Stimulated activated CD4-positive, alpha-beta T cell treated with anti-CD3 and anti-CD28 coated beads, Interleukin-12 subunit alpha, Interleukin-12 subunit beta, amount 100 ng/mL, for 48 hours (primary cell): Measurements from ENCODE around the gene SNX19.

Experiments used
- DNase-seq, 3 donors: peaks; one replicate each; pipeline ENCODE4 v3.0.0-alpha.2; 2020; ENCODE audit warnings: low read depth in 2 of 3, low spot score in 1 of 3

Gene SNX19

DNA sequence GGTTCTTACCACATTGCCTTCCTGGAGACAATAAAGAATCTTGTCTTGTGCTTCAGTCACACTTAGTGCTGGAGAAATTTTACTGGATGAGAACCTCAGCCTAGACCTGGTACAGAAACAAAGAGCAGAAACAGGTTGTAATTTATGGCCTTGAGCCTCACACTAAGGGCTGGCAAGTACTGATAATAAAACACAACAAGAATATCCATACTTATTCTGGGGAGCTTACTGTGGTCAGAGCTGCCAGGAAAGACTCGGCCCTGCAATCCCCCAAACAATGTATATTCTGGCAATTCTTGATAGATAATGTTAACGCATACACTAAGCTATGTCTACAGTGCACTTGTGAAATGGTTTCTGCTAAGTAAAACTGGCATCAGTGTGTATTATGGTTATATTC, 9.7 kb downstream of the SNX19 start:
- no peak for DNase-seq

DNA sequence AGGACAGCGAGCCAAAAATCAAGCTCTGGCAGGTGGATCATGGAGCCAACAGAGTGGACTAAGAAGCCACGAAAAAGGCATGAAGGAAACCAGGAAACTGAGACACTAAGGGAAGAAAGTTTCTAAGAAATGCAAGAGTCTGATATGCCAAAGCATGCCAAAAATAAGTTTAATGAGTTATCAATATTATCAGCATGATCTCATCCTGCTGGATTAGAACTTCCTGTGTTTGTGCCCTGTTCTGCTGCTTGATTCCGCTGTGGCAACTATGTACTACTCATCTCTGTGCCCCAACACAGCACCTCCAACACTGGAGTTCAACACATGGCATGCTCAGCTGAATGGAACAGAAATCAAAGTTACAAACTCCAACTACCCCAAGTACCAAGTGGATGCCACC, 10.8 kb downstream of the SNX19 start:
- no peak for DNase-seq

DNA sequence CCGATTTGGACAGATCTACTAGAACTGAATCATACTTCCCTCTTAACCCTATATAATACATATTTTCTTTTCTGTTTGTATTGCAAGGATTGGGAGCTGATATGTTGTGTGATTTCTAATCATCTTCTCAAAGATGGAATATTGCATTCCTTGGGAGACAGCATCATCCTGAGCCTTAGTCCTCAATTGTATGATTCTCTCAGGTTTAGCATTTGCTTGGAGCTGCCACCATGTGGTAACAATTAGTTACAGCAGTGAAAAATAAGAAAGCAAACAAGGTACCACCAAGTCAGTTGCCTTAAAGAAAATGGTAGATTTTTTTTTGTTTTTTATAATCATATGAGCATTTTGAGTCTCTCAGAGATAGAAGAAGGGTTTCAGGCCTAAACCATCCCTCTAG, 11.9 kb downstream of the SNX19 start:
- no peak for DNase-seq

DNA sequence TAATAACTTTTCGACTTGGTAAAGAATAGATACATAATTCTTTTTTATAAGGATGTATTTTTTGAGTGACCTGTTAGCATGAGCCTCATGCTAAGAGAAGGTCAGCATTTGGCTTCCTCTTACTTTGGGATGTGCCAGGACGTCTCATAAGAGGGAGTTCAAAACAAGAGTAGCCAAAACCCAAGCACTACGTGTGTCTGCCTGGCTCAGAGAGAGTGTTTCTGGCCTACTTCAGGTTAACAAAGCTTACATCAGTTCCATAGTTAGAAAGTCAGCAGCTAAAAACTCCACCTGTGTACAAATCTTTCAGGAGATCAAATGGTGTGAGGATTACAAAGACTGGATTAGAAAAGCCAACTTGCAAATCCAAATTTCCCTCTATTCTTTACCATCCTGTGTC, 13.9 kb downstream of the SNX19 start:
- DNase-seq: no peak

DNA sequence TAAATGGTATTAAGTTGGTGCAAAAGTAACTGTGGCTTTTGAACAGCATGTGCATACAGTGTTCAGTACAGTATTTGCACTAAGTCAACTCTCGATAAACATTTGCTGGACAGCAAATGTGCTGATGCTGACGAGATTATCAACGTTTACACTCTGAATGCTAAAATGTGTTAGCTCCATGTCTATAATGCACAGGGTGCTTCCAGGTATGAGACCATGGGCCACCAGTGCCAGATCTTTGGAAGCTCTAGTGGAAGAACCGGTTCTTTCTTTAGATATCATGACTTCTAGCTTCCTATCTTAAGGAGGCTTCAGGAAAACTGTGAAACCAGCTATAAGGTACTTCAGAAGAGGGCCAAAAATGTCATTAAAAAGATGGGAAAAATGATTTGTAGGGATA, 17.2 kb downstream of the SNX19 start:
- DNase-seq: no peak

DNA sequence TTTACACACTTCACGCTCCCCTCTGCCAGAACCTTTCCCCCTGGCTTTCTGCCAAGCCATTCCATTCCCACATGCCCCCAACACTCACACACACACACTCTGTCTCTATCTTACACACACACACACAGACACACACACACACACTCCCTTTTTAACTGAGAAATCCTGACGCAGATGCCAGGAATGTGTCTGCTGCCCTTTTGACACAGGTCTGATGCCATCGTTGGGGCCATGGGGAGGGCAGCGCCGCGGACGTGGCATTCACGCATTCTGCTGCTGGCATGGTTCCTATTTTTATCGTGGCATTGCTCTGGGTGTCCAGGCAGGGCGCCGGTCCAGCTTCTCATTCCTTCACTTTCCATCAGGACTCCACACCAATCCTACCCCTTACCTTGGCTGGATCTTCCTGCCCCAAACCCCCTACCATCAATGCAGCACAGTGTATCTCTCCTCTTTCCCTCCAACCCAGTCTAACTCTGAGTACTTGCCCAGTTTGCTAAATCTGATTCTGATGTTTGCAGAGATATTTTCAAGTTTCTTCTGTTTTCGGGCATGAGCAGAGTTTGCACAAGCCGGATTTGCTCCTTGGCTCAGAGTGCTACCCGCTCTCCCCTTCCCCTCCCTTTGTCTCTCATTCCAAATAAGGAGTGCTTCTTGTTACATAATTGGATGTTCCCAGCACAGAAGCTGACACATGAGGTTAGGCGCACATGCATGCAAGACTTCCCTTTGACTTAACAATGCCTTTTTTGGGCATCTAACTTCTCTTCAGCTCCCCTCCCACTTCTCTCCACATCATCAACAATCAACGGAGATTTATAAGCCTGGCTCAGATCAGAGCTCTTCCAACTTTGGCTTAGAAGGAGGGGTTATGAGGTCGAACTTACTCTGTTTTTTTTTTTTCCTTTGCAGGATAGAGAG, 18.8 kb downstream of the SNX19 start:
- no peak for DNase-seq

DNA sequence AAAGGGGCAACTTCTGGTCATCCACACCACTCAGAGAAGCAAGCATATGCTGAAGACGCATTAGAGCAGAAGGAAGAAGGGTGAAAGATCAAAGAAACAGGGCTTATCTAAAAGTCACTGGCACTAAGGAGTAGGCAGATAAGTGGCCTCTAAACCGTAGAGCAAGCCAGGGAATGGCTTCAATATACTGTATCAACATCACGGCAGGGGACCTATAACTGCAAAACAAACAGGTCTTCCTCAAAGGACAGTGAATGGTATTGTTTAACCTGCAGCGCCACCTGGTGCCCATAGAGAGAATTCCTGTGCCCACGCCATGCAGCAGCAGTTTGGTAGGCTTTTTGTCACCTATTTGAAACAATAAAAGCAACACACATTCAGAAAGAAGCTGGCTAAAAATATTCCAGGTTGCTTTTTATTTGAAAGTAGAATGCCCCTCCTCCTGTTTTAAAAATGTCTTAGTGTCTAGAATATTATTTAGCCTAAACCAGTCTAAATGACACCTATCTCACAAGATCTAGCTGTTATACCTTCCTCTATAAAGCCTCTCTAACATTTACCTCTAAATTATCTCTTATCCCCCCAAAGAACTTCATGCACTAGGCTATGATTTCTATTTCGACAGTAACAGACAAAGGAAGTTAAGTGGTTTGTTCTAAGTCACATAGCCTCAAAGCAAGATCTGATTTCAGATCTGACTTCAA, 21.8 kb downstream of the SNX19 start:
- DNase-seq: peak; percentile 32 to 53 (median 41)

DNA sequence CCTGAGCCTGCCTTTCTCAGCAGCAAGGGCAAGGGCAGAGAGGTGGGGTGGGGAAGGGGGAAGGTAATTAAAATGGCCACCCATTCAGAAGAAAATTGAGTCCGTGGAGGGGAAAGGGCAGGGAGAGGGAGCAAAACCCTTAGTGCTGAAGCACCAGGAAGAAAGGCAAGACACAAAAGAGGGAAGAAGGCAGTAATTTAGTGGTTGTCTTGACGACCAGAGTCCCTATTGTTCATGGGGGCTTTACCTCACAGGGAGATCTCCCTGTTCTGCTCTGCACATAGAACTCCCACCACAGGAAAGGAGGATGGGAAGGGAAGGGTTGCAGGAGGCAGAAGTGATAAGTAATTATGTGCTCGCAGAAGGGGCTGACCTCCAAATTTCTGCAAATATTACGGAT, 23.4 kb downstream of the SNX19 start:
- no peak for DNase-seq

DNA sequence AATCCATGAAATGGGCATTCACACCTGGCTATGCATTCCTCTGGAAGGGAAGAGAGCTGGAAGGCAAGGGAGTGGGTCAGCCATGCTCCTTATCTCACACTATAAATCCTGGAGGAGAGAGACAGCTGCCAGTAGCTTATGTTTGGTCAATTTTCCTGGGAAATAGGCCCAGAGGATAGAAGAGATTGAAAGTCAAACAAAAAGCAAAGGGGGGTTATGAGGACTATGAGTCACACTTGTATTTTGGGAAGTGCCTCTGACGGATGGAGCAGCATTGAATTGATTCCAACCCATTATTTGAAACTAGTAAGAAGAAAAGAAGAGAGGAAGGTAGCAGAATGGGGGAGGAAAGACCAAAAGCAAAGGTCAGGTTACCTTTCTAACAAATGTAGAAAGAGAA, 25.0 kb downstream of the SNX19 start:
- no peak for DNase-seq

DNA sequence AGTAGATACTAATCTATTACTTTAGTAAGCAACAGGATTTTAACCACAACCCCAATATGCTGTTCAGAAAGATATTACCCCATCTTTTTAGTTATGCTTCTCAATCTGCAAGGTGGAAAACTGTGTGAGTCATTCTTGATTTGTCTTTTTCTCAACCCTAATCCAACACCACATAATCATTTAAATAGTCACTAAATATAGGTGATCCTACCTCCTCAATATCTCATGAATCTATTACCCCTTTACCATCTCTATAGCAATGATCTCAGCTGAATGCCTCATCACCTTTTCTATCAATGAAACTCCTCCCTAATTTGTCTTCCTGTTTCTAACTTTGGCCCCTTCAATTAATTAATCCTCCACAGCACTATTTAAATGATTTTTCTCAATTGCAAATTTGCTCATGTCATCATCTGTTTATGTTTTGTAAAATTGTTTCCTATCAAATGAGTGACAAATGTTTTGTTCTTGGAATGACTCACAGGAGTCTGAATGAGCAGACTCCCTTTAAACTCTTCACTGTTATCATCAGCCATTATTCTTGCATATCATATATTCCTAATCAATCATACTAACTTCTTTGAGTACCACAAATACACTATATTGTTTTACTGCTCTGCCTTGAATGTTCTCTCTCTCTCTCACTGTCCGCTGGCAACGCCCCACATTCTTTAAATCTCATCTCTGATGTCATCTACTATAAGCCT, 26.1 kb downstream of the SNX19 start:
- DNase-seq: no peak

DNA sequence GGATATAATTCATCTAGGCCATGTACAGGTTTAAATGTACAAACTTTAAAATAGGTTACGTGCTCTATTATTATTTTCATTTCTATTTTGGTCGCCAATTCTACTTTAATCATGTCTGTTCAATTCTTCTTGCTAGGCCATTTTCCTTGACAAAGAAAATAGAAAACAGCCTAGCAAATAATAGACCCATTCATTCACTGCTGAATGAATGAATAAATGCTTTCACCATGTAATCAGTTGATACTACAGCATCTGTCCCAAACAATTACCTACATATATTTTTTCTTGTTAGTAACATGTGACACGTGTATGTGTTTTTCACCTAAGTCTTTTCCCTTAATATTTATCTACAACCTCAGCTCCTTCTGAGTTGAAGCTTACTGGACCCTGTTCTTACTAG, 27.5 kb downstream of the SNX19 start:
- no peak for DNase-seq

DNA sequence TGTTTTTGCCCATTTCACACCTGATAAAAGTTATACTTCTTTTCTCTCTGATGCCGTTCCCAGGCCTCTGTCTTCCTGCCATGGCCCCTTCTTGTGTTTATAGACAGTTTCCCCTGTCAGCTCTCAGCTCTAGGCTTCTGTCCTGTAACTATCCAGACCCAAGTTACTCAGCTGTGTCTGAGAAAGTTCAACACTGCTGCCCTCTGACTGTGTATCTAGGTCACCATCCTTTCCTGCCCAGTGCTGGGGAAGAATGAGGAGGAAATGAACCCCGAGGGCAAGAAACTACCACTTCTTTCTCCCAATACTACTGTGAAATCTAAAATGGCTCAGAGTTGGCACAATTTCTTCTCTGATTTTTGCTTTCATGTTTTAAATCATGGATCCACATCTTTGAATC, 29.6 kb downstream of the SNX19 start:
- DNase-seq: no peak

DNA sequence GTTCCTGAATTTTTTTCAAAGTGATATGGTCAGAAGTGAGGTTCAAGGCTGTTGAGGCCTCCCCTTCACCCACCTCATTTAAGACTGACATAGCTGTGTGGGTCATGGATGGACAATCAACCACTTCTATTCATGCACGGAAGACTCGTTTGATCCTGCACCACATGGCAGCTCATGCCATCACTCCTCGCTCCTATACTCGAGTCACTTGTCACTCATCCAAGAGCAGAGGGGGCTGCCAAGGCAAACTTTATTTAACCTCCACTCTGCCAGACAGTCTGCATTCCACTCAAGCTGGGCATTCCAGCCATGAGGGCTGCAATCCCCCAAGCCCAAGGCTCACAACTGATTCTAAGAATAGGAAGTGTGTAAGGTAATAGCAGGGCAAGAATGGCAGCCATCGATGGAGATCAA, 34.1 kb downstream of the SNX19 start:
- no peak for DNase-seq

DNA sequence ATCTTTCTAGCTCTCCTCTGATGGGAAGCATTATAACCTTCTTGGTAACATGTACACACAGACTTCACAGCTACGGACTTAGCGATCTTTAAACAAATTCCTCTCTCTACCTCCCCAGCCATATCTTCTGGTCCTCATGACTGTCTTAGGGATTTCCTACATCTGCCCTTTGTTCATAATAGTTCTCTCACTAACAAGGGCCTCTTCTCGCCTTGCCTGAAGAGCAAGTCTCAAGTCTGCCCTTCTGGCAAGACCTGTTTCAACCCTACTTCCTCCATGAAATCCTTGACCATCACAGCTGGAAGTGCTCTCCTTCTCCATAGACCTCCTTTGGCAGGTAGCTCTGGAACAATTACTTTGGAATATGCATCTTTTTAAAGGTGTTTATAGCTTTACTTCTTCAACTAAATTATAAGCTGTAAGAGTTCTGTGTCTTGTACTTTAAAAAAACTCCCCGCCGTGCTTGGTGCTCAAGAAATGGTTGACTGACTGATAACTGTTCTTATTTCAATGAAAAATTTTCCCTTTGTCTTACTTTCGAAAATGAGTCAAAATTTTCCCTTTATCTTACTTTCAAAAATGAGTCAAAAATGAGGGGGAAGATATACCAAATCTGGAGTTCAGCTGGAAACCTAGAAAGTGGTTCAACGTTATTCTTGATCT, 34.7 kb downstream of the SNX19 start:
- DNase-seq: no peak

DNA sequence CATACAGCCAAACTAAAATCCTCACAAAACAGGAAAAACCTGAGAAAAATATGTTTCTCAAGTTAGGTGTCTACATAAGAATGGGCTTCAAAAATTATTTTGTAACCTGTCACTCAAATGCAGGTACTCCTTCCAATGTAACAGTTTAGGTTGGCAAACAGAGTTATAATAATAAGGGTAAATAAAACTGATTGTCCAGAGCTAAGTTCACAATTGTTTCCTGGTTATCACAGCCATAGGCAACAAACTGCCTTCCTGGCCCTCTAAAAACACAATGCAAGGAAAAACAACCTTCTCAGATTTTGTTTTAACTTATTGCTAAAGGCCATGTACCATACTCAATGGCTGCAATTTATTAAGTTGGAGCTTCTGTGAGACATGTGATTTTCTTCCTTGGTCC, 36.4 kb downstream of the SNX19 start:
- DNase-seq: no peak

DNA sequence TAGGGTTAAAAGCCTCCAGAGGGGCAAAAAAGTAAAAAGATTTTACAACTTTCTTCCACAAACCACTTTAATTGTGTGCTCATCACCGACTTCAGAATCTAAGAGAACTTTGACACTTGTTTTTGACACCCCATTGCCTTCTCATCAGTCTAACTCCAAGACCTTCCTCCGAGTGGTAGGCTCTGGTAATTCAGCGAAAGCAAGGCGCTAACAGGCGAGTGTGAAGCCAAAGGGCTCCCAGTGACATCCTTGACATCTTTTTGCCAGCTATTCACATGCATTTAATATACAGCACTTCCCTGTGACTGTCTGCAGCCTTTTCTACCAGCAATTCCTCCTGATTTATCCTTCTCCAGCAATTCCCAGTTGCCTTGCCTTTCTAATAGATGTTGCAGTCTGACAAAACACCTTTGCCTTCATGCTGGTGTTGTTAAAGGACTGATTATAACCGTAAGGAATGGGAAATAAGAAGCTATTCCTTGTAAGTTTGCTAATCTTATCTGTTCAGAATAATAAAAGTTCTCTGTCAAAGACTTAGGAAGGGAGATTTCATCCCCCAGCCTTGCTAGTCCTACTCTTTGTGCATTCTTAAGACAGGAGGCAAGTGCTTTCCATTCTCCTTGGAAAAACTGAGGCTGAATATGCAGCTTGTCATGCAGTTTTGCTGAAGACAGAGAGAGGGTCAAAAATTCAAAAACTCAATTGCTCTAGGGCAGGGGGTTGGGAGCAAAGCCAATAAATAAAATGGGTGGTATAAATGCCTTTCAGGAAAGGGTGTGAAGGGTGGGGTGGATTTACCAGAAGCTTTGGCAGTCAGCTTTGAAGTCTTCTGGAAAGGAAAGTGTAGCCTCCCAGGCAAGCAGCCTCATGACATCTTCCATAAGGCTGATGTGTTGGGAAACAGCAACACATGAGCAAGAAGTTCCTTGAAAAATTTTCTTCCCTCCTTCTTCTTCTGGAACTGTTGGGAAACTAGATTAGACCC, 39.1 kb downstream of the SNX19 start:
- DNase-seq: no peak

DNA sequence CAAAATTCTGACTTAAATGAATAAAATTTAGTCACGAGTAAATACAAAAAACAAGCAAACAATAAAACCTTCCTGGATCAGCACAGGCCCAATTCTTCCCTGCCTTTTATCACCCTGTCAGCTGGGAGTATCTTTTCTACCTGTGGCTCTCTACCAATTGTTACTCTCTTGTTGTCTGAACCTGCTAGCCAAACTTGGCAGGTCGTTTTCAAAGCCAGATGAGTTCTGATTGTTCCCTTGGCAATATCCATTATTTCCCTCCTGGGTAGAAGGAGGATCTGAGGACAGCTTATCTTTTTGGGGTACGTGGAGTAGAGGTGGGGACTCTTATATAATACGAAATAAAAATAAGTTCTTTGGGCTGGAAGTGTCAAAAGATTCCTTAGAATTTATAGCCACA, 40.2 kb downstream of the SNX19 start:
- no peak for DNase-seq

DNA sequence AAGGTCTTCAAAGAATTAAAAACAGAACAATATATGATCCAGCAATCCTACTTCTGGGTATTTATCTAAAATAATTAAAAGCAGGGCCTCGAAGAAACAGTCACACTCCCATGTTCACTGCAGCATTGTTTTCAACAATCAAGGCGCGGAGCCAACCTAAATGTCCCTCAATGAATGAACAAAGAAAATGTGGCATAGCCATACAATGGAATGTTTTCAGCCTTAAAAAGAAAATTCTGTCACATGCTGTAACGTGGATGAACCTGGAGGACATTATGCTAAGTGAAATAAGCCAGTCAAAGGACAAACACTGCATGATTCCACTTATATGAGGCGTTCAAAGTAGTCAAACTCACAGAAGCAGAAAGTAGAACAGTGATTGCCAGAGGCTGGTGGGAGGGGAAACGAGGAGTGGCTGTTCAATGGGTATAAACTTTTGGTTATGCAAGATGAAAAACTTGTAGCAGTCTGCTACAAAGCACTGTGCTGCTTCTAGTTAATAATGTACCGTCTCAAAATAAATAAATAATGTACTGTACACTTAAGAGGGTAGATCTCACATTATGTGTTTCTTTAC, 41.2 kb downstream of the SNX19 start:
- no peak for DNase-seq

DNA sequence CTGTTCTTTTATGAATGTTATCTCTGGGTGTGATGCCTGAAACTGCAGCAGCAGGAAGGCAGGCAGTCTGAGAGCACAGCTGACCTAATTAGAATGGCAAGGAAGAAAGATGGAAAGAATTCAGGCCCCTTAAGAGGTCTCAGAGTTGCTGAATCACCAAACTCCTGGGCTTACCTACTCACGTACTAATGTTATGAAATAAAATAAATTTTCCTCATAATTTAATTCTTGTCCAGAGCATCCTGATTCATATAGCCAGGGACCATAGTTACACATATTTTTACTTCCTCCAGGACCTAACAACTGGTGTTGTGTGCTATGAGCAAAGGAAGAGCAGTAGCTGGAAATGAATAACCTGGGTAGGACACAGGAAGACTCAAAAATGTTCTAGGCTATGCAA, 41.9 kb downstream of the SNX19 start:
- no peak for DNase-seq

DNA sequence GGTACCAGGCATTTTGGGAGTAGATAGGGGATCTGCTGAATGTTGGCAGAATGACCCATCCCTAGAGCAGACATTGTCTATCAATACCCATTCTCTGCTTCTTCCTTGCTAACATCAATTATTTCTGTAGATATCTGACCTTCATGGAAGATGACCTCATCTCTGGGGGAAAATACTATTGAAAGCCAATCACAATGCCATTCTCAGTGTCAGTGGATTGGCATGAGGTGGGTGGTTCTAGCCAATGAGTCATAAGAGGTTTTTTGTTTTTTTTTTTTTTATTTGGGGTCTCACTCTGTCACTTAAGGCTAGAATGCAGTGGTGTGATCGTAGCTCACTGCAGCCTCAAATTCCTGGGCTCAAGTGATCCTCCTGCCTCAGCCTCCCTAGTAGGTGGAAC, 42.5 kb downstream of the SNX19 start:
- DNase-seq: no peak
